Right ventricle myocardium inferior (tissue), 1 donor: ENCODE results near the gene TBCD. TPM values are rescaled to one million over a fixed set of nuclear protein-coding genes. Genes with fewer than 3 reads are reported as not detected.

Source experiments
- ATAC-seq: fragments of 200-7000 bp; cut with Tn5 transposase; one replicate; pipeline ENCODE4 v1.9.1; 2020; ENCODE audit warnings: mild to moderate bottlenecking, moderate library complexity
- DNase-seq: peaks from one replicate; pipeline ENCODE4 v3.0.0; 2021; ENCODE audit errors: missing footprints
- intact Hi-C: fragments of 100-400 bp; cut with DNase I; formaldehyde crosslinking; loops from one replicate; pipeline ENCODE4 v1.11.0; 2022
- total RNA-seq: library from RNA; stranded (reverse); fragmentation: NEBNext Ultra II Directional; extraction: Animal tissue kit (Norgen Biotek cat#: 25700); gene quantifications from one replicate; pipeline ENCODE4 v1.2.1, GENCODE V29; 2021
- donor health status: DM: no; HTN: yes; CAD: no; lungs with severe emphysema.

TBCD gene
- total RNA-seq, 1 donor from 2014 or later: 43.4 TPM

DNA sequence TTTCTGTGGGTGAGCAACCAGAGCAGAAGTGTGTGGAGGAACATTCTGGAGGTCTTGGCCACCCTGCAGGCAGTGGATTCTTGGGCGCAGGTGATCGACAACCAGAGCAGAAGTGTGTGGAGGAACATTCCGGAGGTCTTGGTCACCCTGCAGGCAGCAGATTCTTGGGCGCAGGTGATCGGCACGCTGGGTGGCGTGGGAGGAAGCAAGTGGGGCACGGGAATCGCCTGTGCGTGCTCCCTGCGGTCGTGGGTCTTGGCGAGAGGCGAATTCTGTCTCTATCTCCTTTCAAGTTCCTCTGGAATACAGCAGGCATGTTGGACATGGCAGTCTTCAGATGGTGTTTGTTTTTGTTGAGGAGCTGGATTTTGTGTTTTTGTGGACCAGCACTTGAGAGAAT is 118.7 kb downstream of the TBCD start:
- DNase-seq (no peak), ATAC-seq (no peak)
- intact Hi-C loops: no loop called here

- no peak for ATAC-seq
Observed at GRCh38 chr17:82871056-82871775, 119.4 kb downstream of the TBCD start.

DNA sequence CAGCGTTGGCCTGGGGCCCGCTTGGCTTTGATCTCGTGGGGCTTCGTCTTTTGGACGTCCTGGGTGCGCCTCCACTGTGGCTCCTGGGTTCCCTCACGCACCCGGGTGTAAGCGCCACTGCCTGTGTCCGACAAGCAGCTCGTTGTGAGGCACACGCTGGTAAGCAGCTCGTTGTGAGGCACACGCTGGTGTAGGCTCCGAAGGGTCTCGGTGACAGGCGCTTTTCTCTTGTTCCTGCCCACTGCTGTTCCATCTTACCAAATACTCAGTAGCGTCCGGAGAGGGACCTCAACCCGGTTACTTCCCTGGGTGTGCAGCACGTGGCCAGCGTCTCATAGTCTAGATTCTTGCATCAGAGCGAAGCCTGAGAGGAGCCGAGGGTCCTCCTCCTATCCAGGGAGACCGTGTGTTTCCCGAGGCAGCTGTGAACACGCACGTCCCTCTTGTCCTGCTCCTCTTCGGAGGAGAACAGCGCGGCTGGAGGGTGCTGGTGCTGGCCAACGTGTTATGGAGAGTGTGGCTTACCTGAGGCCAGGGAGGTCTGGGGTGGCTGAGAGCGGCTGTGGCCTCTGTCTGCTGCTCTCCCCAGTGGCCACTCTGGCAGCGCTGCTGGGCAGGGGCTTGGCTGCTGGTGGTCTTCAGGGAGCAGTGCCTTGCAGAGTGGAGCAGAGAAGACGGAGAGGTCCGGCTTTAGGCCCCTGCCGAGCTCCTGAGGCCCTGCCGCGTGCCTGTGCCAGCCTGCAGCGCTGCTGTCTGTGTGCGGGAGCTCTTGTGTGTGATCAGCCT is 120.1 kb downstream of the TBCD start:
- DNase-seq (no peak), ATAC-seq (no peak)
- intact Hi-C loops: loop anchor here (1.0 kb wide), 1 partner anchor 27 kb away; no protein-coding TSS in a partner anchor

More at GRCh38 chr17:82871056-82871775, 119.4 kb downstream of the TBCD start:
- intact Hi-C loops: loop anchor here (1.0 kb wide), 1 partner anchor 26 kb away; no protein-coding TSS in a partner anchor
- DNase-seq: peak; percentile 68

DNA sequence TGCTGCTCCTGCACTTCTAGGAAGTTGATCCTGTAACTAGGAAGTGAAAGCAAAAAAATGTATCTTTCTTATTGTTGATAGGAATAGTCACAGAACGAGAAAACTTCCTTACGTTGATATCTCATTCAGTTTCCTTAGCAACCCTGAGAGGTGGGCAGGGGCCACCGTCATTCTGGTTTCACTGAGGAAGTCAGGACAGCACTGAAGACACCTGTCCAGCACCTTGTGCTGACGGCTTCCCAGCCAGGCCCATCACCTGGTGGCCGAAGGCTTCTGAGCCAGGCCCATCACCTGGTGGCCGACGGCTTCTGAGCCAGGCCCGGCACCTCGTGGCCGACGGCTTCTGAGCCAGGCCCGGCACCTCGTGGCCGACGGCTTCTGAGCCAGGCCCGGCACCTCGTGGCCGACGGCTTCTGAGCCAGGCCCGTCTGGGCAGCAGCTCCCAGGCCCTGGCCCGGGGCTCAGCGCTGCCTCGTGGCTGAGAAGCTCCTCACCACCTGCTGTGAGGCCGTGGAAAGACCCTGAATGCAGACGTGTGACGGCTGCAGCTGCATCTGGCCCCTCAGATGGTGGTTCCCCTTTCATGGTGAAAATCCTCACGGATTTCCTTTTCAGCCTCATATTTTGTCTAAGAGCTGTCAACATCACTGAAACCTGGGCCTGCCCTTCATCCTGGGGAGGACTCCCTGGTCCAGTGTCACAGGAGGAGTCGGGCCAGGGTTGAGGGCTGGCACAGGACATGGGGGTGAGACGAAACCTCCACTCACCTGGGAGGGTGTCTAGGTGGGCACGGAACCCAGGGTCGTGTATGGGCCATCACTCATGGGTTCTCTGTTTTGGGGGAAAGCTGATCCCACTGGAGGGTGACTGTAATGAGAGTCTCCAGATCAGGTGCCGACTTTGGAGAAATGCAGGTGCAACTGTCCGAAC is 121.0 kb downstream of the TBCD start:
- DNase-seq (no peak), ATAC-seq (no peak)
- intact Hi-C loops: no loop called here

- ATAC-seq (no peak), DNase-seq (no peak)
- intact Hi-C loops: no loop called here
Observed at GRCh38 chr17:82873521-82873920, 121.7 kb downstream of the TBCD start.

- intact Hi-C loops: no loop called here
- DNase-seq (peak; percentile 55), ATAC-seq (no peak)
Observed at GRCh38 chr17:82874011-82874835, 122.4 kb downstream of the TBCD start.

DNA sequence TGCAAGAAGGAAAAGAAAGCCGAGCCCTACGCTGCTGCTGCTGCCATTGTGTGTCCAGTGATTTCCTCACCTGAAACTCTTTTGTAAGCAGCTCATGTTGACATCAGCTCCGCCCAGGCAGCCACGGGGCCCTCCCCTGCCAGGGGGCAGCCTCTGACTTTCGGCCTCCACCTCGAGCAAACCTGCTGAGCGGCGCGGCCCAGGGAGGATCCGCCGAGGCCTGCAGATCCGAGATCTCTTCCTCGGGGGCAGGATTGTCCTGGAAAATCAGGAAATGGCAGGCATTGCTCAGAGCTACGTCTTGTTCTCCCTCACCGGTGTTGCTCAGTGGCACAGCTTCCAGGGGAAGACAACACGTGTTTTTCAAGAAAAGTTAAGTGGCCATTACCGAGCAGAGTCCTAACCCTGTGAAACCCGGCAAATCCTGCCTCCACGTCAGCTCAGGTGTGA is 123.6 kb downstream of the TBCD start:
- DNase-seq: no peak
- no peak for ATAC-seq
- intact Hi-C loops: loop anchor here (5.0 kb wide), 1 partner anchor 37 kb away; no protein-coding TSS in a partner anchor

DNA sequence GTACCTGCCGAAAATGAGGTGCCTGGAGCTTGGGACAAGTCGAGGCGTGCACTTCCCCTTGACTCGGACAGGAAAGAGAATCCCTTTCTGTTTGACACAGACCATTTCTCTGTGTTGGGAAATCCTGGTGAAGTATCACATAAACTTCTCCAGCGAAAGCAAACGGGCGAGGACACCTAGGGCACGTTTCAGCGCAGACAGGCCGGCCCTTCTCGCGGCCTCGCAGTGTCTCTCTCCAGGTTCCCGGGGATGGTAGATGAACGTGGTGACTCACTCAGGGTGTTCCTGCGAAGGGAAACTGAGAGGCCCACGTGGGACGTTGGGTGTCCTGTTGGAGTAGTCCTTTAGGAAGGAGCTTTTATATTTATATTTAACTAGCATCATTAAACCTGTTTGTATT is 124.3 kb downstream of the TBCD start:
- intact Hi-C loops: loop anchor here (5.0 kb wide), 1 partner anchor 36 kb away; no protein-coding TSS in a partner anchor
- DNase-seq (peak; percentile 49), ATAC-seq (no peak)

DNA sequence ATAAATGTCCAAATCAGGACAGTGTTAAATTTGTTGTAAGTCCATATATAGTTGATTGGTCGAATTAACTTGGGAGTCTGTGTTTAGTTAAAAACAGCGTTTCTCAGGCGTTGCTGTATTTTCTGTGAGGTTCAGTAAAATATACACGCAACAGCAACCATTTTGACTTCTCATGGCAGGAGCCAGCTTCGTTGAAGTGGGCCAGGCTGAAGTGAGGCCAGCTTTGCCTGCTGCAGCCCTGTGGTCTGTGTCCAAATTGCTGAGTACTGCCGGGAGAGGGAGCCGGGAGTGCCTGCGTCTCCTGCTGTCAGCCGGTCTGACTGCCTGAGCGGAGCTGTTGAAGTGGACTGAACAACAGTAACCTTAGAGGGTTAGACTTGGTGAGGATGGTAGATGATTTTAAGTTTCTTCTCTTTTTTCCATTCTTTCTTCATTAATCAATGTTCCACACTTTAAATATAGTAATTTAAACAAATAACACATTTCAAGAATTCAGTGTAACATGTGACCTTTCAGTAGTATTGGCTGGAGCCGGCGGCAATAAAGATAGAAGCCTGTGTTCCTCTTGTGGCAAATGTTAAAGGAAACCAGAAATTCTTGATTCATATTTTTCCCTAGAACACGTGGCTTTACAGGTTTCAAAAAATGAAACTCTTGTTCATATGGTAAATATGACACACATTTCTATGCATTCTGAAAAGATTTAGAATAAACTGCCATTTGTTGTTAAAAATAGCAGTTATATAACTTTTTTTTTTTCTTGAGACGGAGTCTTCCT is 124.9 kb downstream of the TBCD start:
- intact Hi-C loops: loop anchor here (5.0 kb wide), 1 partner anchor 36 kb away; no protein-coding TSS in a partner anchor
- ATAC-seq: peak; percentile 96
- peak; percentile 81 for DNase-seq

GRCh38 chr17:82878527-82878926 is 126.7 kb downstream of the TBCD start:
- intact Hi-C loops: loop anchor here (5.0 kb wide), 1 partner anchor 34 kb away; no protein-coding TSS in a partner anchor
- DNase-seq (no peak), ATAC-seq (no peak)

- intact Hi-C loops: loop anchor here (5.0 kb wide), 1 partner anchor 33 kb away; no protein-coding TSS in a partner anchor
- DNase-seq (no peak), ATAC-seq (no peak)
Observed at GRCh38 chr17:82879241-82879640, 127.4 kb downstream of the TBCD start.

- ATAC-seq (no peak), DNase-seq (no peak)
- intact Hi-C loops: no loop called here
Observed at GRCh38 chr17:82880620-82881323, 128.9 kb downstream of the TBCD start.

- ATAC-seq: no peak
- intact Hi-C loops: no loop called here
Observed at GRCh38 chr17:82881324-82881823, 129.5 kb downstream of the TBCD start.

DNA sequence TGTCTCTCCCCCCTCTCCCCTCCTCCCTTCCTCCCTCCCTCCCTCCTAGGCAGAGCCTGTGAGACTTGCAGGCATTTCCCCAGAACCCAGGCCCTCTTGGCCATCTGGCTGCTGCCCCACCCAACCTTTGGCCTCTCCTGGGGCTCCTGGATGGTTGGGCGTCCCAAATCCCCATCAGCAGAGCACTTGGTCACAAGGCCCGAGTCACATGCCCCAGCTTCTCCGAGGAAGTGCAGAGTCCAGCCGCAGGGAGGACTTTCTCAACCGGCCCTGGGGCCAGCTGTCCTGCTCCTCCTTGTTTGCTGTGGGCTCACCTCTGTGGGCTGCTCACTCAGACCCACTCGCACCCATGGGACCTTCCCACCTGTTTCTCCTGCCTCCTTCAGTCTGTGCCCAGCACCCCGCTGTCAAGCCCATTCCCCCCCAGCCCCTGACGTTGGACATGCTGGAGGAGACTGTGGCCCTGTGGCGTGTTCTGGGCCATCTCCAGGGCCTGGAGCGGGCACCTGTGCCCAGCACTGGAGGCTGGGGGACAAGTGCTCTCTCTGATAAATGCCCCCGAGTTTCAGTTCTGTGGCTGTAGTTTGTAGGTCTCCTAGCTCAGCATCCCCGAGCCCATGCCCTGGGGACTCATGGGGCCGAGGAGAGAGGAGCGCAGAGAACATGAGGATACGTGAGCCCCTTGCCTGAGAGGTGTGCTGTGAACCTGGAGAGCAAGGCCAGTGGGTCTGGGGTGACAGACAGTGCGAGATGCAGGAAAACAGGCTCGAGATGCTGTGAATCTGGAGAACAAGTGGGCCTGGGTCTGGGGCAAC is 130.2 kb downstream of the TBCD start:
- DNase-seq (peak; percentile 81), ATAC-seq (peak; percentile 41)
- intact Hi-C loops: no loop called here

More at GRCh38 chr17:82881324-82881823, 129.5 kb downstream of the TBCD start:
- DNase-seq: no peak

DNA sequence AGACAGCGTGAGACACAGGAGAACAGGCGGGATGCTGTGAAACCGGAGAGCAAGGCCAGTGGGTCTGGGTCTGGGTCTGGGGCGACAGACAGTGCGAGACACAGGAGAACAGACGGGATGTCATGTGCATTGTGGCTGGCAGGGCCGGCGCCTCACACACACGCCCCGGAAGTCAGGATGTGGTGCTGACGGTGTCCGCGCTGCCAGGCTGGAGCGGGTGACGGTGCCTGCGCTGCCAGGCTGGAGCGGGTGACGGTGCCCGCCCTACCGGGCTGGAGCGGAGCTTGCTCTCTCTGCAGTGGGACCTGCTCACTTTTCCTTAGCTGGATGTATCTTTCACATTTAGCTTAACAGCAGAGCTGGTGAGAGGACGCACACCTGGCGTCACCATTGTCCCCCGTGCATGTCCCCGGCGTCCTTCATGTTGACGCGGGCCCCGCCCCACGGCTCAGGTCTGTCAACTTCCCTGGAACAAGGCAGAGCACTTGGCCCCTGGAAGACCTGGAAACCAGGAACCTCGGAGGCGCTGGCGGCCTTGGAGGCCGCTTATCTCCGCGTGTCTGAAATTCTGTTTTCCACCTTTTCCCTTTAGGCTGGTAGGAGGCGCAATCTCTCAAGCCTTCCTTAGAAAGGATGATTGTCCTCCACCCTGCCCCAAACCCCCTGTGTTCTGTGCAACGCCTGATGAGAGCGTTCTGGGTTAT is 131.0 kb downstream of the TBCD start:
- DNase-seq (no peak), ATAC-seq (no peak)
- intact Hi-C loops: no loop called here
